ENCODE data around the gene ARRB1.

The ARRB1 gene

DNA sequence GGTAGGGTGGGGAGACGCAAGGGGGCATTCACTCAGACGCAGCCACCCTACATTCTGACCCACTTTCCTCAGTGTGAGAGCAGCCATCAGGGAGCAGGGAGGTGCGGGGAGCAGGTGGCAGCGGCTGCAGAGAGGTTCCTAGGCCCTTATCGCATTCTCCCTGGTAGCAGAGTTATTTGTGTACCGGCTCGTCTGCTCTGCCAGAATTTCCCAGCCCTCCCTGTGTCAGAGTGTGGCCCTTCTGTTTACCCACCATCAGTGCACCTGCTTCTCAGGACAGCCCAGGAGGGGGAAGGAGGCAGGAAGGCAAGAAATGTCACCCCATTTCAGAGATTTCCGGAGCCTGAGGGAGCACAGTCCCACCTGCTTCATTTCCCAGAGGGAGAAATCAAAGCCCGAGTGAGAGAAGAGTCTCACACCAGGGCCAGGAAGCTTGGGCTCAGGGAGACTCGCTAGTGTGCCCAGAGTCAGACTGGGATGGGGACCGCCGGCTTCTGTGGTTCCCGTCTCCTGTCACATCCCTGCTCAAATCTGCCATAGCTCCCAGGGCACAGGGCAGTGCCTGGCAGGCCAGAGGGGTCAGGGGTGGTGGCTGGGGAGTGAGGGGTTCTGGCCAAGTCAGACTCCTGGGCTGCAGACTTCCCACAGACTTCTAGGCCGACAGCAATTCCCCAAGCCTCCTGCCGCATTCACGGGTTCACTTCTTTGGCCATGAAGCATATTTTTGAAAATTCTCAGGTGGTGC, 49.7 kb downstream of the ARRB1 start:
- DNase-seq (ENCODE audit: low read depth, low spot score) = no peak

- DNase-seq (ENCODE audit: low read depth, low spot score) = no peak
Observed at GRCh38 chr11:75301131-75301530, 50.3 kb downstream of the ARRB1 start.

GRCh38 chr11:75298976-75299260, 52.5 kb downstream of the ARRB1 start:
- DNase-seq (ENCODE audit: low read depth, low spot score) = no peak

DNA sequence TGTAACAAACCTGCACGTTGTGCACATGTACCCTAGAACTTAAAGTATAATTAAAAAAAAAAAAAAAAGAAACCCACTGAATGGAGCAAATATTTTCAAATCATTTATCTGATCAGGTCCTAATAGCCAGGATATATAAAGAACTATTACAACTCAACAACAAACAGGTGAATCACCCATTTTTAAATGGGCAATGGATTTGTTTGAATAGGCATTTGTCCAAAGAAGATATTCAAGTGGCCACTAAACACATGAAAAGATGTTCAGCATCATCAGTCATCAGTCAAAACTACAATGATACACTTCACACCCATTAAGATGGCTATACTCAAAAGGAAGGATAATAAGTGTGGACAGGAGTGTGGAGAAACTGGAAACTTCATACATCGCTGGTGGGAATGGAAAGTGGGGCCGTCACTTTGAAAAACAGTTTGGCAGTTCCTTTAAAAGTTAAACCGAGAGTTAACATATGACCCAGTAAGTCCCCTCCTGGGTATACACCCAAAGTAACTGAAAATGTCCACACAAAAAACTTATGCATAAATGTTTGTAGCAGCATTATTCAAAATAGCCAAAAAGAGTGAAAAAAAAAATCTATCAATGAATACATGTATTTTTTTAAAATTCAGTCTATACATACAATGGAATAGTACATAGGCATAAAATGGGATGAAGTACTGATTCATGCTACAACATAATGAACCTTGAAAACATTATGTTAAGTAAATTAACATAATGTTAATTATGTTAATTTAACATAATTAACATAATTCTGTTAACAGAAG, 53.1 kb downstream of the ARRB1 start:
- no peak for DNase-seq (ENCODE audit: low read depth, low spot score)

GRCh38 chr11:75293903-75294302, 57.6 kb downstream of the ARRB1 start:
- DNase-seq (ENCODE audit: low read depth, low spot score) = no peak

DNA sequence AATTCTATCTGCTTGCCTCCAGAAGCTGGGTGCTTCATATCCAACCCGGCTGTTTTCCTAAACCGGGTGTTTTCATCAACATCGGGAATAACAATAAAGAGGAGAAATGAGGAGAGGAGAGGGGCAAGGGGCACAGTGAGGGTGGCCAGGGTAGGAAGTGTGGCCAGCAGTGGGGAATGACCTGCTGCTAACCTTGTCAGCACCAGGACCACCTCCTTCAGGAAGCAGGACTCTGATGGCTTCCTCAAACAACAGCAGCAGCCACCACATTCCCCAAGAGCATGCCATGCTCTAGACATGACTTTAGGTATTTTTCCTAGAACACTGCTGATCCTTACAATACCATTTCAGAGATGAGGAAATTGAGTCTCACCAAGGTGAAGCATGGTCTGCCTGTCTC, 58.5 kb downstream of the ARRB1 start:
- DNase-seq (ENCODE audit: low read depth, low spot score) = no peak

DNA sequence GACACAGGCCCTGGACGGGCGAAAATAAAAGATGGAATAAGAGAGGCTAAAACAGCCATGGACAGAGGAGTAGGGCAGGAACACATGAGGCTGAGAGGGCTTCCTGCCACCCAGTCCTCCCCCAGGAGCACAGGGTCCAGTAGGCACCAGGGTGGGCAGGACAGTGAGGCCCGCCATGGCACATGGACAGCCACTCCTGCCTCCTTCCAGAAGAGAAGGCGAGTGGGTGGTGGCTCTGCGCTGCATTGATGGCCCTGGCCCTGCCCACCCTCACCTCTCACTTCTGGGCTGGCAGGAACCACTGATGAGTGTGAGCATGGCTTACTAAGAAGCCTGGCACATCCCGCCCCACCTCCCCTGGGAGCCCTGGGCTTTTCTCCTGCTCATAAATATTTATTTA, 59.7 kb downstream of the ARRB1 start:
- no peak for DNase-seq (ENCODE audit: low read depth, low spot score)

DNA sequence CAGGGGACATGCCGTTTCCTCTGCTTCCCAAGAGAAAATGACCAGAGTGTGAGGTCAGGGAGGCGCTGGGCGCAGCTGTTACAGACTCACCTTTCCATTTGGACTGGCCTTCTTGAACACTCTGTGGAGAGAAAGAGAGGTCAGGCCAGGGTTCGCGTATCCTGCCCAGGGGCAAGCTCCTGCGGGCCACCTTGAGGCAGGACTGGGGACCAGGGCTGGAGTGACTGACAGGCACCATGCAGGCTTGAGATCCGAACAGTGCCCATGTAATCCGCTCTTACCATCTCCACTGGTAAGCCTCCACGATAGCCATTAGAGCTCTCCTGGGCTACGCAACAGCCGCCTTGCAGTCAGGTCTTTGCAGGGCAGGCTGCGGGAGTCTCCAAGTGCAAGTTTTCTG, 61.5 kb downstream of the ARRB1 start:
- no peak for DNase-seq (ENCODE audit: low read depth, low spot score)

DNA sequence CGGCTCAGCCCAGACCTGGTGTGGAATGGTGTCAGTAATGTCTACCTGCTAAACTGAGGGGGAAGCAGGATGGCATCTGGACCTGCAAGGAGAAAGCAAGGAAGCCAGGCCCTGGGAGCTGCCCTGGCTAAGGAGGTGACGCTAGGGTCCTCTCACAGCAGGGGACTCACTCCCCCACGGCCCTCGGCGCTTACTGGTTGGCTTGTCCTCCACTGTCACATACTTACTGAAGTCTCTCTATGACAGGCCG, 62.0 kb downstream of the ARRB1 start:
- DNase-seq (ENCODE audit: low read depth, low spot score) = no peak

- no peak for DNase-seq (ENCODE audit: low read depth, low spot score)
Observed at GRCh38 chr11:75287579-75287978, 63.9 kb downstream of the ARRB1 start.

GRCh38 chr11:75286826-75287465, 64.5 kb downstream of the ARRB1 start:
- no peak for DNase-seq (ENCODE audit: low read depth, low spot score)

- no peak for DNase-seq (ENCODE audit: low read depth, low spot score)
Observed at GRCh38 chr11:75285776-75286360, 65.6 kb downstream of the ARRB1 start.

DNA sequence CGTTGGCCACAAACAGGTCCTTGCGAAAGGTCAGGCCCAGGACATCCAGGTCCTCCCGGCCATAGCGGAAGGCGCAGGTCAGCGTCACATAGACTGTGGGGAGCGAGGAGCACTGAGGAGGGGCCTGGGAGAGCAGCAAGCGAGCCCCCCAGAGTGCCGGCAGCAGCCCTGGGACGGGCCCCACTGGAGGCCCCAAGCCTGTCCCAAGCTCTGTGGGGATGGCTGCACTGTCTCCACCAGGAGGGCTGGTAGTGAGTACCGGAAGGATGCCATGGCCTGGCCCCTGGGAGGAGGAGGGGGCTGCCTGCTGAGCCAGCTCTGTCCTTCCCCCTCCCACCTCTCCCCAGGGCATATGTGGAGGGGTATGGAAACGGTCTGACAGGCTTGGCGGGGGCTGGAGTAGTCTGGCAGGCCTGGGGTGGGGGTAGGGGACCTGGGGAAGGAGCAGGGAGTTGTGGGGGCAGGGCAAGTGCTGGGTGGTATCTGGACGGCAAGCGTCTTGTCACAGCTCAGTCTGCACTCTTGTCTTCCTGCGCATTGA, 68.0 kb downstream of the ARRB1 start:
- no peak for DNase-seq (ENCODE audit: low read depth, low spot score)

DNA sequence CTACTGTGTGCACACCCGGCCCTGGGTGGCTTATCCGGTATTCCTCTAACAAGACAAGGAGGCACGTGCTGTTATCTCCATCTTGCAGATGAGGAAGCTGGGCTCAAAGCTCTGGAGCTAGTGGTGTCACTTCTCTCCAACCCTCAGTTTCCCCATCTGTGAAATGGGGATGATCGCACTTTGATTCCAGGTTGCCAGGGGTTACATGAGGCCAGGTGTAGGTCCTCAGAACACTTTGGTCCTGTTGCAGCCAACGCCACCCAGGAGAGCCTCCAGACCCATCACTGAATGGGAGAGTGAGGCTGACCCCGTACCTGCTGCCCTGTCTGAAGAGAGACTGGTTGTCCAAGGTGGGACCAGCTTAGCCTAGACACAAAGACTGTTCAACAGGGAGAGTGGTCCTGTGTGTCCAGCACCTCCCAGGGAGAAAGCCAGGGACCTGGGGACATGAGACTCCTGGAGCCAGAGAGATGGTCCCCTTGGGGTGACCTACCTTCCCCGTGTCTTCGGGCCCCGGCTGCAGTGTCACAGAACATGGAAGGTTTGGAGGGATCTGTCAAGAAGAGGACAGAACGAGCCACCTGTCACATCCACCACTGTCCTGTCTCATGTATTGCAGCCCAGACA, 69.9 kb downstream of the ARRB1 start:
- no peak for DNase-seq (ENCODE audit: low read depth, low spot score)

DNA sequence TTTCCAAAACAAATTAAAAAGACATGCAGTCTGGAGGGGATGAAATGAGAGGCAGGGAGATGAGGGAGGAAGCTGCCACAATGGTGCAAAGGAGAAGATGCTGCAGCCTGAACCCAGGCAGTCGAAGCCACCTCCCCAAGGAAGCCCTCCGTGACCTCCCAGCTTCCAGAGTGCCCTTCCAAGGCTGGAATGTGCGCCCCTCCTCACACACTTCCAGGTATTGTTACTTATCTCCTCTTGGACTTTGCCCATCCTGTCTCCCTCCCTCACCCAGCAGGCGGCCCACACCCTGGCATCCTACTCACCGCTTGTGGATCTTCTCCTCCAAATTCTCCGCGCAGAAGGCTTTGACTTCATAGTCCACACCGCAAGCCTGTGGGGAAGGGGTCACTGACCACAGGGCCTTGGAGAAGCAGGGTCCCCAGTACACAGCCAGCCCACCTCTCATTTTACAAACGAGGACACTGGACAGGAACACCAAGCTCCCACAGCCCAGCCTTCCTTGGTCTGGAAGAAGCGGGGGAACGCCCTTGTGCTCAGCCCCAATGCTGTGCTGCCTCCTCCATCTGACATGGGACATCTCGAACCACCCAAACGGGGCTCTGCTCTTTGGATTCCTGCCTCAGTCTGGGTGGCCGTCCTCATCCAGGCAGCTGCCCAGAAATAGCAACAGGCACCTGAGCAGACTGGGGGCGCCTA, 70.5 kb downstream of the ARRB1 start:
- no peak for DNase-seq (ENCODE audit: low read depth, low spot score)

GRCh38 chr11:75280227-75280701, 71.2 kb downstream of the ARRB1 start:
- peak; percentile 86 for DNase-seq (ENCODE audit: low read depth, low spot score)

DNA sequence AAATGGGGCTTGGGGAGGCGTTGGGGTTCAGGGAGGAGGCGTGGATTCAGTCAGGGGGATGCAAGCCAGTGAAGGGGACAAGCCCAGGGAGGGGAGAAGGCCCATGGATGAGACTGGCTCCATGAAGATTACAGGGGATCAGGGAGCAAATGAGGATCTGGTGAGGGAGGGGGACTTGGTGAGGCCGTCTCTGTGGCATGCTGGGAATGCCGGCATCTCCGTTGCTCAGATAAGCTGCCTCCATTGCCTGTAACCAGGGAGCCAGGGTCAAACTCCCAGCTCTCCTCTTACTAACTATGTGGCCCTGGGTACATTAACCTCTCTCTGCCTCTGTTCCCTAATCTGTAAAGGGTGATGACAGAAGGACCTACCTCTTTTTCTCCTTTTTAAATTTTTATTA, 72.2 kb downstream of the ARRB1 start:
- peak; percentile 20 for DNase-seq (ENCODE audit: low read depth, low spot score)

- DNase-seq (ENCODE audit: low read depth, low spot score) = no peak
Observed at GRCh38 chr11:75277991-75278790, 73.3 kb downstream of the ARRB1 start.

GRCh38 chr11:75277211-75277805, 74.2 kb downstream of the ARRB1 start:
- no peak for DNase-seq (ENCODE audit: low read depth, low spot score)

DNA sequence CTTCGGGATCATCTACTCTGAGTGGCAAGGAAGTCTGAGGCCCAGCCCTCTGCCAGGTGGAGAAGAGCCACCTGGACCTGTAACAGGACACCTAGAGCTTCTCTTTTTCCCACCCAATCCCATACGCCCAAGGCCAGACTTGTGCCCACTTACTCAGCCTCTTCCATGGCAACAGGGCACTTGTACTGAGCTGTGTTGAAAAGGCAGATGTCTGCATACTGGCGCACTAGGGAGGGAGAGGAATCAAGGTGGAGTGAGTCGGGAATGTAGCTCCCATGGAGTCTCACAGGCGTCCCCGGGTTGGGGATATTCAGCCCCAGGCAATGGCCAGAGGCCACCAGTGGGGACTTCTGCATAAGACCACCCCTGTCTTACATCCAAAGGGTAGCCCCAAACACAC, 74.8 kb downstream of the ARRB1 start:
- no peak for DNase-seq (ENCODE audit: low read depth, low spot score)

Measured in astrocyte of the hippocampus (primary cell).